HG03175 (cell line): Measurements from ENCODE around the gene TXNRD1.
"Not testable (repeated sequence)": the region's sequence is repeated elsewhere in the genome, so short reads cannot be mapped to it uniquely, and the experiment has no call there.

Source experiments
- ATAC-seq: cut with Tn5 transposase; IDR thresholded peaks from one replicate; pipeline ENCODE4 v1.9.1; 2021; ENCODE audit warnings: mild to moderate bottlenecking, moderate library complexity; ENCODE audit not compliant: unreplicated experiment

Gene TXNRD1

DNA sequence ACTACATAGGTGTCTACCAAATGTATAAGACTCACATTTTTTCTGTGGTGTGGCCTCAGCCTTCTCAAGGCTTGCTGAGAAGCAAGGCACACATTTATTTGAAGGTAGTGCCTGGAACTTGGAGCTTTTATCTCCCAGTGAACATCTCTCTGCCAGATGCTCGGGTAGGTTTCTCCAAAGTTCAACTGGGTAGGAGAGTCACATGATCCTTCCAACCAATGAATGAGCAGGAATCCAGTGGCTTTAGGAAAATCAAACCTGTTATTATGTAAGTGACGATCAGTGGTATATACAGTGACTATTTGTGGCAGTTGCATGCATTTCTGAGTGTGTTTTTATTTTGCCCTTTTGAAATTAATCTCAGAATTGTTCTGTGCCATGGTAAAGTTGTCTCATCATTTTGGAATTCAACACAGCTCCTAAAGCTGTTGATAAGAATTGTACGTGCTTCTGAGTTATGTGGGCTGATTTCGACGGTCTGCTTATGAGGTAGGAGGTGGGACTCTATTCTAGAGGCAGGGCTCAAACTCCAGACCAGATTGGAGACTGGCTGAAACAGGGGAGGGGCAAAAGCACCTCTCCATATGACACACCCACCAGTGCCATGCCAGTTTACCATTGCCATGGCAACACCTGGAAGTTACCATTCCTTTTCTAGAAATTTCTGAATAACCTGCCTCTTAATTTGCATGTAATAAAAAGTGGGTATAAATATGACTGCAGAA, 145.6 kb downstream of the TXNRD1 start:
- no peak for ATAC-seq

DNA sequence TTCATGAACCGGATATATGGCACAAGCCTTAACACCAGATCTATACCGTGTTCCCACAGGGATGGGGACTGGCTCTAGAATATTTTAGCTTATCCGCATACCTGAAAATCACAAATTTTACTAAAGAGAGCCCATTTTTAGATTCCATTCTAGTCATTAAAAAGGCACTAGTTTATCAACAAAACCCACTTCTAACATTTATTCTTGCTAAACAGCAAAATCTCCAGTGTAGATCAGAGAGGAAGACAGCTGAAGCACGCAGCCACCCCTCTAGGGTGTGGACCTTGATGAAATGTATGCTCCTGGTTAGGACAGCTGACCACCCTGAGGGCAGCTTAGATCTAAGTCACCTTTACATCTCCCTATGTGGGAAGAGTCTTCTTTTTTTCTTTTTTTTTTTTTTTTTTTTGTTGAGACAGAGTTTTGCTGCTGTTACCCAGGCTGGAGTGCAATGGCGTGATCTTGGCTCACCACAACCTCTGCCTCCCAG, 150.4 kb downstream of the TXNRD1 start:
- no peak for ATAC-seq

DNA sequence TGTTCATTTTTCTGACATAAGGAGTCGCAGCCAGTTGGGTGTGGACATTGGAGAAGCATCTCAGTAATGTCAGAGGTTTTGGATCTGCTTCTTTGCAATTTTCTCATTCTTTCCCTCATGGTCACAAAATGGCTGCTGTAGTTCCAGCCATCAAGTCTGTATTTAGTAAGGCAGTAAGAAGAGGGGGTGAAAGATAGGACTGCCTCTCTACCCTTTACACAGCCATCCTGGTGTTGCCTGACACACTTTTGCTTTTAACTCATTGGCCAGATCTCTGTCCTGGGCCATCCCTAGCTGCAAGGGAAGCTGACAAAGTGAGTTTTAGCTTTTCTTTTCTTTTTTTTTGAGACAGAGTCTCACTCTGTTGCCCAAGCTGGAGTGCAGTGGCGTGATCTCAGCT, 154.1 kb downstream of the TXNRD1 start:
- no peak for ATAC-seq

DNA sequence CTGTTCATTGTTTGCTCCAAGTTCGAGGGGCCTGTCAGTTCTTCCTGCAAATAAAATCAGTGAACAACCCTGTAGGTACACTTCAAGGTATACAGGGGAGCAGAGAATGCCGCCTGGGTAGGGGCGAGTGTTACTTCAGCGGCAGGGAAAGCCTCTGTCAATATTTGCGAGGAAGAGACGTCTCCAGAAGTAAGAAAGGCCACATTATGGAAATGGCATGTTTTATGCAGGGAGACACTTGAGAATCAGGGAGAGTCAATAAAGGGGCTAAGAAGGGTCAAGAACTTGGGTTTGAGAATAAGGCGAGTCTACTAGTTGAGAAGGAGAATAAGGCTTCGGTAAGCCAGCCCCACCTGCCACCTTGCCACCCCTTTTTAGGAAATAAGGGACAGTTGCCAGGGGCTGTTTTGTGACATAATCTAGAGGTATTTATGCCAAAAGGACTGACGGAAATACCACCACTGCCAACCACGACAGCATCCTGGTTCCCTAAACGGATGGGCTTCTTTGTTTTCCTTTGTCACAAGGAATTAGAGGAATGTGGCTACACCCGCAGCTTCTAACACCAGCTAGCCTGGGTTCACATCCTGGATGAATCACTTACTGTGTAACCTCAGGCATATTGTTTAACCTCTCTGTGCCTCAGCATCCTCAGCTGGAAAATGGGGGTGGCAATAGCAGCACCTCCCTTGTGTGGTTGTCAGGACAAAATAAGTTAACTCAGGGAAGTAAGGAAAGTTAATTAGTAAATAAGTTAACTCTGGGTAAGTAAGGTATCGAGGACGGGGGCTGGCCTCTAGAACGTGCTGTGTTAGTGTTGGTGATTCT, 155.7 kb downstream of the TXNRD1 start:
- ATAC-seq = no peak

DNA sequence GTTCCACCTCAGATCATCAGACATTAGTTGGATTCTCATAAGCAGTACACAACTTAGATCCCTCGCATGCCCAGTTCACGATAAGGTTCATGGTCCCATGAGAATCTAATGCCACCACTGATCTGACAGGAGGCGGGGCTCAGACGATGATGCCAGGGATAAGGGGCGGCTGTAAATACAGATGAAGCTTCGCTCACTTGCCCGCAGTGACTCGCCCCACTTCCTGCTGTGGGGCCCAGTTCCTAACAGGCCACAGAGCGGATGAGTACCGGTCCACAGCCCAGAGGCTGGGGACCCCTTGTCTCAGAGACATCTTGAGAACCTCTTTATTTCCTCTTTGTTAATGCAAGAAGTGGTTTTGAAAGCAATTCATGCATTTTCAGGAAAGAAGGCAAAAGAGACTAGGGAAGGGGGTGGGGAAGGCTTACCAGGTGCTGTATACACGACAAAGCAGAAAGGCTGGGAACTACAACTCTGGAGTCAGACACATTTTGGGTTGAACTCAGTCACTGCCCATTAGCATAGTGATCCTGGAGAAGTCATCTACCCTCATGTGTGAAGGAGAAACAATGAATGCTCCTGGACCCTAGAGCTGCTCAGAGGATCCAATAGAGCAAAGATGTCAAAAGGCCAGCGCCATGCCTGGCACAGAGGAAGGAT, 156.6 kb downstream of the TXNRD1 start:
- ATAC-seq = no peak

DNA sequence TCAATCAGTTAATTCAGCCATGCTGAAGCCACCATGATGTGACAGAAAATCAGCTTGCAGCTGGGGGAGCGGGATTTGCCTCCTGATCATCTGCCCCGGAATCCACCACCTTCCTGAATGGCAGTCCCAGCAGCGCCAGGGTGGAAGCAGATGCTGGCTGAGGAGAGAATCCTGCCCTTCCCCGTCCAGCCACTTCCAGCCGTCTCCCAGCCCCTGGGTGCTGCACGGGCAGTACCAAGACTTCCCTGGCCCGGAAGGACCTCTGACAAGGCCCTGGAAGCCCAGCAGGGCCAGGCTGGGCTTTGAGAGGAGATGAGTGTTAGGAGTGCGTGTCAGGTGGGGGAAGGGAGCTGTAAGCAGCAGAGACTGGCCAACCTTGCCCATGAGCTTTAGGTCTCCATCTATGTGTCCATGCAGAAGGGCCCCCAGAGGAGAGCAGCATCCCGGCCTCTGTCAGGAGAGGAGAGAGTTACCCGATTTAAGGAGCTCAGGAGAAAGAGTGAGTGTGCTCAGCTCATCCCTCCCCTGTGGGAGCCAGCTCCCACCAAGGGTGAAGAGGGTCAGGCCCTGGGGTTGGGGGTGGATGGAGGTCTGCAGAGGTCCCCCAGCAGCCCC, 157.2 kb downstream of the TXNRD1 start:
- no peak for ATAC-seq

DNA sequence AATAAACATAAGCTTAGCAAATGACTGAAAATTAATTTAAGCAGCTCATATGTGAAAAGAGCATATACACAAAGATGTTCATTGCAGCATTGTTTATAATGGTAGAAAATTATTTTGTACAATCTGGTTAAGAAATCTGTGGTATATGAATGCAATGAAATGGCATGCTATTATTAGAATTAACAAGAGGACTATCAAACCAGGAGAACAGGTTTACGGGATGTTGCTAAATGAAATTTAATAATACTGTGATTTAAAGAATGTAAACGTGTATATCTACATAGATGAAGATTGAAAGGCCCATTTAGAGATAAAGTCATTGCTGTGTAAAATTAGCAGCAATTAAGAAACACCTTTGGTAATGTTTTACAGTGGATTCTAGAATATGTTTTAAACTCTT, 158.5 kb downstream of the TXNRD1 start:
- no peak for ATAC-seq

DNA sequence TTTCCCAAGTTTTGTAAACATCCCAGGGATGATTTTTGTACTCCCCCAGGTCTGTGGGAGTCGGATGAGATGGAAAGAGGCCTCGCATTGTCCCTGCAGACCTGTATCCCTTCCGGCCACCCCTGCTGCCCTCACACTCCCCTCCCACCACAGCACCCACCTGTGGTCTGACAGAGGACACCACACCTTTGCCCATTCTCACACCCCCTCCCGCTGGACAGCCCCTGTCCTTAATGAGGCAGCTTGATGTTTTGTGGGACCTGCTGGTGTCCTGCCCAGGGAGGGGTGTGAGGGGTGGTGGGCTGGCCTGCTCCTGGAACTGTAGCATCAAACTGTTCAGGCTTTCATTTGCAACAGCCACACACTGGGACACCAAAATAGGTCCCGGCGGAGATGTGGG, 159.2 kb downstream of the TXNRD1 start:
- no peak for ATAC-seq

DNA sequence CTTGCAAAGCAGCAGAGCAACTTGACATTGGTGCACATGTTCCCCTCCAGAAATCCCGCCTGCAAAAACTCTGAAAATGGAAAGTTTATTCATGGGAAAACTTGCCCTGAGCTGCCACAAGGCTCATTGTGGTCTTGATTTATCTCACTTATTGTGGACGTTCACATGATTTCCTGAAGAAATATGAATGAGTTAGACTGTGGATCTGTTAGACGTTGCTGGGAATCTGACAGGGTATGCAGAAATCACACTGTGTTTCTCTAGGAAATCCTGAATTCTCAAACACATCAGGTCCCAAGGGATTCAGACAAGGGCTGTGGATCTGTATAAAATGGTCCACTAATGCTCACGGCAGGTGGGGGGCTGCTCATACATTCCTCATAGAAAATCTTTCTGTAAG, 160.2 kb downstream of the TXNRD1 start:
- ATAC-seq = no peak

DNA sequence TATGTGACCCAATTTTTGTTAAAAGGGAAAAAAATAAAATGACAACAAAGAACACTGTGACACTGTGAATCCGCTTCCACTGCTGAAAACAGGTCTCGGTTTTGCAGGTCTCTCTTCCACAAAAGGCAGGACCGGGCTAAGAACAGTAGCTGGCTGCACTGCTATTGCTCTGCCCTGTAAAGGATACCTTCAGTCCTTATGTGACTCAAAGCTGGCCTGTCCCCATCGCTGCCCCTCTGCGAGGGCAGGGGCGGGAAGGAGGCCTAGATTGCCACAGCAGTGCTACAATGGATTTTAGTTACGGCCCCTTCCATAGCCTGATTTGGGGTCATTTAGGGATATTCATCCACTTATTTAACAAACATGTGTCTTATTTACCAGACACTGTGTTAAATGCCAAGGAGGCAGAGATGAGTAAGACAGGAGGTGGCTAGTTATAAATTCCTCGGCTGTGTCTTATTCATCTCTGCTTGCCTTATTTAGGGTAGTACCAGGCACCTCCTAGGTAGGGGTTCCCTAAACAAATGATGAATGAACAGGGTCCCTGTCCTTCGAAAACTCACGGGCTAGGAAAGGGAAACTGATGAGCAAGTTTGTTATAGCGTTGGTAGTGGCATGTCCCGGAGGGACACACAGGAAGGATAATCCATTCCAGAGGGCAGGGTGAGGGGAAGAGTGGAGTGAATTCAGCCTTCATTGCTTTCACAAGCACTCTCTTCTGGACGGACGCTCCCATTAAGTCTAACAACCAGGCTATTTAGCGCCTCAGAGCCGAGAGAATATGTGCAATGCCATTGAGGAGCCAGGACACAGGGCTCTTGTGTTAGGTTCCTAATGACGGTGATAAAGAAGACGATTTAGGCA, 161.3 kb downstream of the TXNRD1 start:
- no peak for ATAC-seq

DNA sequence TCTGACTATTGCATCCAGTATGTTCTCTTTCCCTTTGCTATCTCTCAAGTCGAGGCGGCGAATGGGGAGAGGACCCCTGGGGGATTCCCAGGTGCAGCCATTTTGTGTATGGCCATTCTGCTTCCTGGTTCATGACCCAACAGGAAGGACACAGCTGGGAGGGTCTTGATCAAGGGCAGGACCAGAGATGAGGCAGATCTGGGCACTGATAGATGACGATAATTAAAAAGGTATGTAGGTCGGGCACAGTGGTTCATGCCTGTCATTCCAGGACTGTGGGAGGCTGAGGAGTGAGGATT, 161.9 kb downstream of the TXNRD1 start:
- no peak for ATAC-seq

DNA sequence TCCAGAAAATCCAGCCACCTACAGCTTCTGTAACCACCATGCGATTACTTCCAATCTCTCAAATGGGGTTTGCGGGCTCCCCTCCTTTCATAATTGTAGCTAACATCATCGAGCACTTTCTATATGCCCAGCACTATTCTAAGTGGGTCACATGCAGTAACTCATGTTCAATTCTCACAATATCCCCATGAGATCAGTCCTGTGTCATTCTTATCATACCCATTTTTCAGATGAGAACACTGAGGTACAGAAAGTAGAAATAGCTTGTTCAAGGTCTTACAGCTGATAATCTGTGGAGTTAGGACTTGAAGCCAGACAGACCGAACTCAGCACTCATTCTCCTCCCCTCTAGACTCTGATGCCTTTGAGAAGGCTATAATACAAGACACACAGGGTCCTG, 162.8 kb downstream of the TXNRD1 start:
- no peak for ATAC-seq

DNA sequence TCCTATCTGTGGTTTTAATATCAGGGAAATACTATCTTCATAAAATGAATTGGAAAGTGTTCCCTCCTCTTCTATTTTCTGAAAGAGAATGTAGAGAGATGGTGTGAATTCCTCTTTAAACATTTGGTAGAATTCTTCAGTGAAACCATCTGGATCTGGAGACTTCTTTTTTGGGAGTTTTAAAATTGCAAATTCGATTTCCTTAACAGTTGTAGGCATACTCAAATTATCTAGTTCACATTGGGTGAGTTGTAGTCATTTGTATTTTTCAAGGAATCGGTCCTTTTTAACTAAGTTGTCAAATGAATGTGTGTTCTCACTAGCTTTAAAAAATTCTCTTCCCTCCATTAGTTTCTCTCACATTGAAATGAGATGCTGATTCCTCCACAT, 165.8 kb downstream of the TXNRD1 start:
- ATAC-seq = no peak

DNA sequence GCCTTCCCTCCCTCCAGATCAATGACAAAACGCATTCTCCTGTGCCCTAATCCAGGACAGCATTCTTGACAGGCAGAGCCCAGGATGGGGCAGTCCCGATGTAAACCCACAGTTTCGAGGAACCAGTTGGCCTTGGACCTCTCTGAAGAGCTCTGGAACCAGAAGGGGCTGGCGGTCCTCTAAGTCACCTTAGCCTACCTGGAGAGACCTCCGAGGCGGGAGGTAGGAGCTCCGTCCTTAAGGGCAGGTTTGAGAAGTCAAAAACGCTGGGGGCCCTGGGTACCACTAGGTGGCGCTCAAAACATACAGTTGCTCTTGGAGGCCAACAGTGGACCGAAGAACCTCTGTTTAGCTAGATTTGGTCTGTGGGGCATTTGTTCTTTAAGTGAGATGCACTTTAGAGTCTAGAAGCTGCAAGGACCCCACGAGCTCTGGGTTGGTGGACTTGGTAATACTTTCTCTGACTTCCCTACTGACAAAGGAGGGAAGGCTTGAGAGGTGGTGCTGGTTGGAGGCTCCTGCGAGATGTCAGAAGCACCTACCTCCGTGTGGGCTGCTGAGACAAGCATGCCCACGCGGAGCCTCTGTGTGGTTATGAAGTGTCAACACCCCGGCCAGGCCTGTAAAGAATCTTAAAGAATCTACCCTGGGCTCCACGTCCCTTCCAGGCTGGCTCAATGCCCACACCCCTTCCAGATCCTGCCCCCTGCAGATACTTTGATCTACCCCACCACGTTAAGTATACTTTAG, 166.3 kb downstream of the TXNRD1 start:
- peak; percentile 80 for ATAC-seq

DNA sequence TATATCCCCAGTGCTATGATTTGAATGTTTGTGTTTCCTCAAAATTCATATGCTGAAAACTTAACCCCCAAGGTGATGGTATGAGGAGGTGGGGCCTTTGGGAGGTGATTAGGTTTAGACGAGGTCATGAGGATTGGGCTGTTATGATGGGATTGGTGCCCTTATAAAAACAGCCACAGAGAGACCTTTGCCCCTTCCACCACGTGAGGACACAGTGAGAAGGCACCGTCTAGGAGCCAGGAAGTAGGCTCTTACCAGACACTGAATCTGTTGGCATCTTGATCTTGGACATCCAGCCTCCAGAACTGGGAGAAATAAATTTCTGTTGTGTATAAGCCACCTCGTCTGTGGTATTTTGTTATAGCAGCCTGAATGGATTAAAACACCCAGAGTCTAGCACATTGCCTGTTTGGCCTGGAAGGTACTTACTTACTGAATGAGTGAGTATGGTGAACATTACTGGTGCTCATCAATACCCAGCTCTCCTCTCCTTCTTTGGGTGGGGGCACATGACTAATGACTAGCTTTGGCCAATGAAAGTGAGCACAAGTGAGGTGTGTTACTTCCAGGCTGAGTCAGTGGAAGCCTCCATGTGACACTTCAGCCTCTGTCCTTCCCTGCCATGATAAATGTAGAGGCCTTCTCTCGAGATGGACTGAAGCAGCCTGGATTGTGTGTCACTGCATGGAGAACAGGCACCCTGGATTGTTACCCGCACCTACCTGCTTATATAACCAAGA, 168.7 kb downstream of the TXNRD1 start:
- no peak for ATAC-seq

DNA sequence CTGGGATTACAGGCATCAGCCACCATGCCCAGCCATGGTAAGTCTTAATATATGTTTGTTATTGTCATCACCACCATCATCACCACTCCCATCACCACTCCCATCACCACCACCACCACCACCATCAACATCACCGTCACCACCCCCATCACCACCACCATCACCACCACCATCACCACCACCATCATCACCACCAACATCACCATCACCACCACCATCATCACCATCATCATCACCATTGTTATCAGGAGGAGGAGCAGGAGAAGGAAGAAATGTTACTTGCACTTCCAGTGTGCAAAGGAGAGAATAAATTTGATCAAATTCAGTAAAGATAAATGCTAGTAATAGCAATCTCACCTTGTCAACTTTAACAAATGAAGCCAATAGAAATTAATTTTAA, 169.9 kb downstream of the TXNRD1 start:
- ATAC-seq = no peak

DNA sequence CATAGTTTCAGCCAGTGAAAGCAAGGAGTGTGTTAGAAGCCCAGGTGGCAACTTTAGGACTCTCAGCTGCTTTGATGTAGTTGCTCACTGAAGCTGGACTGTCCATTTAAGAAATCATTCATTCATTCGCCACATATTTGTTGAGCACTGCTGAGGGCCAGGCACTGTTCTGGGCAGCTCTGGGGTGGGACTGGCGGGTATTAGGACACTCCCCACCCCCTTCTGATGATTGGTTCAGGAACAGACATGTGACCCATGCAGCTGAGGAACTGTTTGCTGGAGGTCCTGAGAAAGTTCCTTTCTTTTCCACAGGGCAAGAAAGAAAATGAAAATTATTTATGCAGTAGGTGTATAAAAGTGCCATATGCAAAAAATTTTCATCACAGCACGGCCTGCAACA, 170.9 kb downstream of the TXNRD1 start:
- no peak for ATAC-seq

DNA sequence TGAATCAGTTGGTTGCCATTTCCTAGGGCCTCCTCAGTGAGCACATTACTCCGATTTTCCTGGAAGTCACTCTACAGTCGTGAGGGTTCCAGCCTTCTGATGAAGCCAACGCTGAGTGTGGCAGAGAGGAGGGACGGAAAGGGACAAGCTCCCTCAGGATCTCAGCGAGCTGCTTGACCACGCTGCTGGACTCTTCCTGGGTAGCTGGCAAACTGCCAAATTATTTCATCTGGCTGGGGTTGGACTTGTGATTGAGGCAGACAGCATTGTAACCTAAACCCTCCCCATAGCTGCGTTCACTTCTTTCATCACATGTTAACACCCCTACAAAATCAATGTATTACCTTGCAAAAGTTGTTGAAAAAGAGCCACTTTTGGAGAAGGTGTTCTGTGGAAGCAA, 171.6 kb downstream of the TXNRD1 start:
- ATAC-seq = no peak

DNA sequence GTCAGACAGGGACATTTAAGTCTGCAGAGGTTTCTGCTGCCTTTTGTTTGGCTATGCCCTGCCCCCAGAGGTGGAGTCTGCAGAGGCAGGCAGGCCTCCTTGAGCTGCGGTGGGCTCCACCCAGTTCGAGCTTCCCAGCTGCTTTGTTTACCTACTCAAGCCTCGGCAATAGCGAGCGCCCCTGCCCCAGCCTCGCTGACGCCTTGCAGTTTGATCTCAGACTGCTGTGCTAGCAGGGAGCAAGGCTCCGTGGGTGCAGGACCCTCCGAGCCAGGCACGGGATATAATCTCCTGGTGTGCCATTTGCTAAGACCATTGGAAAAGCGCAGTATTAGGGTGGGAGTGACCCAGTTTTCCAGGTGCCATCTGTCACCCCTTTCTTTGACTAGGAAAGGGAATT, 178.5 kb downstream of the TXNRD1 start:
- not testable (repeated sequence) for ATAC-seq
